GM19023 (cell line): ENCODE measurements around the gene TIMP3.
"Not testable (repeated sequence)": the region's sequence is repeated elsewhere in the genome, so short reads cannot be mapped to it uniquely, and the experiment has no call there.

Experiments
- ATAC-seq: cut with Tn5 transposase; IDR thresholded peaks from one replicate; pipeline ENCODE4 v1.9.1; 2021; ENCODE audit warnings: mild to moderate bottlenecking, moderate library complexity; ENCODE audit not compliant: unreplicated experiment

The TIMP3 gene

GRCh38 chr22:32801537-32802236, at the start of gene TIMP3:
TSS of gene TIMP3 (plus strand) at chr22:32801705. CDS start at chr22:32802002, 297 bp downstream.
- ATAC-seq: no peak

GRCh38 chr22:32752326-32752725, 49.2 kb upstream of the TIMP3 start:
- ATAC-seq: no peak

- ATAC-seq: no peak
Observed at GRCh38 chr22:32752816-32753520, 48.5 kb upstream of the TIMP3 start.

- no peak for ATAC-seq
Observed at GRCh38 chr22:32753591-32753990, 47.9 kb upstream of the TIMP3 start.

- no peak for ATAC-seq
Observed at GRCh38 chr22:32754413-32755041, 47.0 kb upstream of the TIMP3 start.

- not testable (repeated sequence) for ATAC-seq
Observed at GRCh38 chr22:32757086-32757762, 44.3 kb upstream of the TIMP3 start.

- no peak for ATAC-seq
Observed at GRCh38 chr22:32758866-32759385, 42.6 kb upstream of the TIMP3 start.

GRCh38 chr22:32760396-32760795, 41.1 kb upstream of the TIMP3 start:
- no peak for ATAC-seq

GRCh38 chr22:32760815-32761214, 40.7 kb upstream of the TIMP3 start:
- no peak for ATAC-seq

GRCh38 chr22:32761251-32761903, 40.1 kb upstream of the TIMP3 start:
- ATAC-seq: no peak

- no peak for ATAC-seq
Observed at GRCh38 chr22:32764330-32765131, 37.0 kb upstream of the TIMP3 start.

GRCh38 chr22:32765132-32765618, 36.3 kb upstream of the TIMP3 start:
- no peak for ATAC-seq

GRCh38 chr22:32771756-32772155, 29.7 kb upstream of the TIMP3 start:
- no peak for ATAC-seq

GRCh38 chr22:32775957-32776356, 25.5 kb upstream of the TIMP3 start:
- no peak for ATAC-seq

- no peak for ATAC-seq
Observed at GRCh38 chr22:32776397-32776796, 25.1 kb upstream of the TIMP3 start.

GRCh38 chr22:32776802-32777201, 24.7 kb upstream of the TIMP3 start:
- ATAC-seq: no peak

- no peak for ATAC-seq
Observed at GRCh38 chr22:32777987-32778386, 23.5 kb upstream of the TIMP3 start.

GRCh38 chr22:32780726-32781310, 20.7 kb upstream of the TIMP3 start:
- ATAC-seq: no peak

GRCh38 chr22:32781695-32782094, 19.8 kb upstream of the TIMP3 start:
- ATAC-seq: no peak
